ENCODE results near the gene PEX6. TPM values are rescaled to one million over a fixed set of nuclear protein-coding genes. Genes with fewer than 3 reads are reported as not detected.

Gene PEX6
- total RNA-seq, 1 donor from 2014 or later, result 13.8 TPM

DNA sequence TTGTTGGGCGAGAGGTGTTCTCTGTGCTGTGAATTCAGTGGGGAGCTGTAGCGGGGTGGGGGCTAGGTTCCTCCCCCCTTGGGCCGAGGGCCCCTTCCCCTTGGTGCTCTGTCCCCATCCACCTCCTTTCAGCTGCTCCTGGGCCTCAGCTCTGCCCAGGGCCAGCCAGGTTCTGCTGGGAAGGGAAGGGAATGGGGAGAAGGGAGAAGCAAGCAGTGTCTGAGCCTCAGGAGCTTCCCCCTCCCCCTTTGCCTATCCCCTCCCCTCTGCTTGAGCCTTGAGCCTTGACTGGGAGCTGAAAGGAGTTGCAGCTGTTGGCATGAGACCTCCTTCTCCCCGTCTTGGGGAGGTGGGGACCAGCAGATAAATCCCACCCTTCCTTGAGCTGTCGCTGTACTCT, 41.9 kb upstream of the PEX6 start:
- Mint-ChIP-seq H3K36me3 (ENCODE audit: unreplicated experiment) (no peaks in the 10 kb centered on the region), H3K27me3 (ENCODE audit: unreplicated experiment) (peaks cover 5% of the 10 kb centered on the region), H3K27ac (ENCODE audit: unreplicated experiment) (peak overlapping the region; percentile 83), H3K4me3 (ENCODE audit: unreplicated experiment) (peak overlapping the region; percentile 80), H3K4me1 (ENCODE audit: low read depth, unreplicated experiment) (peaks cover 19% of the 10 kb centered on the region), H3K9me3 (ENCODE audit: unreplicated experiment) (peaks cover 11% of the 10 kb centered on the region)
- DNase-seq, result peak; percentile 24
- TF ChIP-seq, protein P1, sequence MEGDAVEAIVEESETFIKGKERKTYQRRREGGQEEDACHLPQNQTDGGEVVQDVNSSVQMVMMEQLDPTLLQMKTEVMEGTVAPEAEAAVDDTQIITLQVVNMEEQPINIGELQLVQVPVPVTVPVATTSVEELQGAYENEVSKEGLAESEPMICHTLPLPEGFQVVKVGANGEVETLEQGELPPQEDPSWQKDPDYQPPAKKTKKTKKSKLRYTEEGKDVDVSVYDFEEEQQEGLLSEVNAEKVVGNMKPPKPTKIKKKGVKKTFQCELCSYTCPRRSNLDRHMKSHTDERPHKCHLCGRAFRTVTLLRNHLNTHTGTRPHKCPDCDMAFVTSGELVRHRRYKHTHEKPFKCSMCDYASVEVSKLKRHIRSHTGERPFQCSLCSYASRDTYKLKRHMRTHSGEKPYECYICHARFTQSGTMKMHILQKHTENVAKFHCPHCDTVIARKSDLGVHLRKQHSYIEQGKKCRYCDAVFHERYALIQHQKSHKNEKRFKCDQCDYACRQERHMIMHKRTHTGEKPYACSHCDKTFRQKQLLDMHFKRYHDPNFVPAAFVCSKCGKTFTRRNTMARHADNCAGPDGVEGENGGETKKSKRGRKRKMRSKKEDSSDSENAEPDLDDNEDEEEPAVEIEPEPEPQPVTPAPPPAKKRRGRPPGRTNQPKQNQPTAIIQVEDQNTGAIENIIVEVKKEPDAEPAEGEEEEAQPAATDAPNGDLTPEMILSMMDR (IDR thresholded peaks at IDR 0.05; ENCODE audit: partially characterized antibody, unreplicated experiment), result no peak

DNA sequence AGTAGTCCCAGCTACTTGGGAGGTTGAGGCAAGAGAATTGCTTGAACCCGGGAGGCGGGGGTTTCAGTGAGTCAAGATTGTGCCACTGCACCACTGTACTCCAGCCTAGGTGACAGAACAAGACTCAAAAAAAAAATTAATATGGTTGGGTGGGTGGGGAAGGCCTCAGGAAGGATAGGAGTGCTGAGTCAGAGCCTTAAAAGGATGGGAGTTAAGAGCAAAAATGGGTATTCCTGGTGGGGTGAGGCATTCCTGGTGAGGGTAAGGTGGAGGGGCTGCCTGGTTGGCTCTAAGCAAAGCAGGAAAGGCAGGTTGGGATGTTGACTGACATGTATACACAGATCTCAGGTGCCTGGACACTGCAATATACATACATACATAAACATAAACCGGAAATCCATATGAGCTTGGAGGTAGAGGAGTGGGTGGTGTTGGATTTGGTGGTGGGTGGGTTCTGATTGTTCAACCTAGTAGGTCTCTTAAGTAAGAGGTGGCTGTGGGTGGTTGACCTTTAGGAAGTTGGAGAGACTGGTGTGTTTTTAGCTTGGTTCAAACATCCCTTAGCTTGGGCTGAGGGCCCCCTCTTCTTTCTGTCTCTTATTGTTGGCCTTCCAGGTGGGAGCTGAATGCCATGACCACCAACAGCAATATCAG, 41.2 kb upstream of the PEX6 start:
- peak overlapping the region; percentile 68 for H3K4me3 Mint-ChIP-seq (ENCODE audit: unreplicated experiment)
- peaks cover 5% of the 10 kb centered on the region for H3K27me3 Mint-ChIP-seq (ENCODE audit: unreplicated experiment)
- peaks cover 20% of the 10 kb centered on the region for H3K4me1 Mint-ChIP-seq (ENCODE audit: low read depth, unreplicated experiment)
- H3K9me3 Mint-ChIP-seq (ENCODE audit: unreplicated experiment), result peaks cover 11% of the 10 kb centered on the region
- peak overlapping the region; percentile 83 for H3K27ac Mint-ChIP-seq (ENCODE audit: unreplicated experiment)
- TF ChIP-seq, protein P1 (IDR thresholded peaks at IDR 0.05; ENCODE audit: partially characterized antibody, unreplicated experiment), result no peak
- DNase-seq, result no peak
- no peaks in the 10 kb centered on the region for H3K36me3 Mint-ChIP-seq (ENCODE audit: unreplicated experiment)

DNA sequence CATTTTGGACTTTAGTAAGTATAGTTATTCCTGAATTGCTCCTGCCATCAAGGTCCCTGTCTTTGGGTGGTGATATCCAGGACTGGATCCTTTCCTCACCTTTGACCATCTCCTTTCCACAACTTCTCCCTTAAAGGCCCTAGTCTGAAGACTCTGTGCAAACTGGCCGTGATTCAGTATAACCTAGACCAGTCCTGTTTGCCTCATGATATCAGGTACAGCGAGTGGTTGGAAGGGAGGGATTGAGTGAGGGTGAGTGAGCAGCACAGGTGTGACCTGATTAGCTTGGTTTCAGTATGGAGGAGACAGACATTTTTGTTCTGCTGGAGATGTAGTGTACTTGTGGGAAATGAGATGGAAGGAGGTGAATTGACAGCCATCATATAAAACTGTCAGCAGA, 40.2 kb upstream of the PEX6 start:
- peak overlapping the region; percentile 5 for H3K4me3 Mint-ChIP-seq (ENCODE audit: unreplicated experiment)
- TF ChIP-seq, protein P1 (IDR thresholded peaks at IDR 0.05; ENCODE audit: partially characterized antibody, unreplicated experiment), result no peak
- H3K9me3 Mint-ChIP-seq (ENCODE audit: unreplicated experiment), result peaks cover 11% of the 10 kb centered on the region
- no peak for DNase-seq
- H3K36me3 Mint-ChIP-seq (ENCODE audit: unreplicated experiment), result no peaks in the 10 kb centered on the region
- H3K4me1 Mint-ChIP-seq (ENCODE audit: low read depth, unreplicated experiment), result peaks cover 26% of the 10 kb centered on the region
- H3K27me3 Mint-ChIP-seq (ENCODE audit: unreplicated experiment), result peaks cover 10% of the 10 kb centered on the region
- peak overlapping the region; percentile 22 for H3K27ac Mint-ChIP-seq (ENCODE audit: unreplicated experiment)

GRCh38 chr6:43016943-43017334, 38.0 kb upstream of the PEX6 start:
- H3K27me3 Mint-ChIP-seq (ENCODE audit: unreplicated experiment), result peaks cover 16% of the 10 kb centered on the region
- no peak overlapping the region for H3K4me3 Mint-ChIP-seq (ENCODE audit: unreplicated experiment)
- H3K4me1 Mint-ChIP-seq (ENCODE audit: low read depth, unreplicated experiment), result peaks cover 33% of the 10 kb centered on the region
- H3K36me3 Mint-ChIP-seq (ENCODE audit: unreplicated experiment), result no peaks in the 10 kb centered on the region
- H3K27ac Mint-ChIP-seq (ENCODE audit: unreplicated experiment), result no peak overlapping the region
- TF ChIP-seq, protein P1 (IDR thresholded peaks at IDR 0.05; ENCODE audit: partially characterized antibody, unreplicated experiment), result no peak
- H3K9me3 Mint-ChIP-seq (ENCODE audit: unreplicated experiment), result peaks cover 15% of the 10 kb centered on the region
- no peak for DNase-seq

GRCh38 chr6:43016176-43016942, 37.4 kb upstream of the PEX6 start:
- no peaks in the 10 kb centered on the region for H3K36me3 Mint-ChIP-seq (ENCODE audit: unreplicated experiment)
- peak overlapping the region; percentile 73 for H3K4me3 Mint-ChIP-seq (ENCODE audit: unreplicated experiment)
- TF ChIP-seq, protein P1 (IDR thresholded peaks at IDR 0.05; ENCODE audit: partially characterized antibody, unreplicated experiment), result no peak
- DNase-seq, result no peak
- peak overlapping the region; percentile 73 for H3K27ac Mint-ChIP-seq (ENCODE audit: unreplicated experiment)
- peaks cover 33% of the 10 kb centered on the region for H3K4me1 Mint-ChIP-seq (ENCODE audit: low read depth, unreplicated experiment)
- peaks cover 12% of the 10 kb centered on the region for H3K9me3 Mint-ChIP-seq (ENCODE audit: unreplicated experiment)
- H3K27me3 Mint-ChIP-seq (ENCODE audit: unreplicated experiment), result peaks cover 13% of the 10 kb centered on the region
